Uterus (tissue), 4 donors: ENCODE data around the gene NAT14. TPM values are rescaled to one million over a fixed set of nuclear protein-coding genes. Genes with fewer than 3 reads are reported as not detected.

ENCODE experiments used
- DNase-seq, 2 donors: peaks; one replicate each; pipeline ENCODE4 v3.0.0-alpha.2; 2019 to 2020
- H3K27ac ChIP-seq, 2 donors: fragments of 200-600 bp; sonication (generic); 1 replicate in 1 of 2; 2 replicates in 1 of 2; pipeline ENCODE4 v1.5.1; 2016 to 2018
- H3K27me3 ChIP-seq, 2 donors: fragments of 200-600 bp; sonication (generic); one replicate each; pipeline ENCODE4 v1.5.1; 2018 to 2019; ENCODE audit warnings: control low read depth in 1 of 2
- H3K36me3 ChIP-seq, 2 donors: fragments of 200-600 bp; sonication (generic); one replicate each; pipeline ENCODE4 v1.5.1; 2019; ENCODE audit warnings: control low read depth in 1 of 2
- H3K4me1 ChIP-seq, 2 donors: fragments of 200-600 bp; sonication (generic); one replicate each; pipeline ENCODE4 v1.5.1; 2018 to 2019; ENCODE audit warnings: control low read depth in 1 of 2
- H3K4me3 ChIP-seq, 2 donors: fragments of 200-600 bp; sonication (generic); 1 replicate in 1 of 2; 2 replicates in 1 of 2; pipeline ENCODE4 v1.5.1; 2018 to 2019; ENCODE audit warnings: mild to moderate bottlenecking in 1 of 2
- H3K9me3 ChIP-seq, 2 donors: fragments of 200-600 bp; sonication (generic); one replicate each; pipeline ENCODE4 v1.5.1; 2019; ENCODE audit warnings: control low read depth in 1 of 2
- CTCF ChIP-seq, 4 experiments: fragments of 200-600 bp in 2 of 4; fragments of 450-650 bp in 2 of 4; sonication (generic) in 2 of 4; IDR thresholded peaks; one replicate each; pipeline ENCODE4 v1.5.1; 2016 to 2019; ENCODE audit warnings: antibody characterized with exemption in 4 of 4, mild to moderate bottlenecking in 2 of 4, moderate library complexity in 1 of 4
- POLR2A ChIP-seq, 2 donors: fragments of 450-650 bp; IDR thresholded peaks; one replicate each; pipeline ENCODE4 v1.6.1; 2016; ENCODE audit warnings: antibody characterized with exemption in 2 of 2, mild to moderate bottlenecking in 1 of 2, moderate library complexity in 1 of 2
- intact Hi-C: fragments of 100-400 bp; cut with DNase I; formaldehyde crosslinking; loops from one replicate; pipeline ENCODE4 v1.15.1; 2023; ENCODE audit warnings: low total_unique reads
- total RNA-seq, 4 donors: library from RNA; depleted of rRNA in 3 of 4; stranded (reverse); fragments of >200 nt in 3 of 4; gene quantifications; one replicate each; pipeline versions ENCODE4 v1.1.0 to v1.2.4, GENCODE V29; 2014 to 2023
- donor health status: DM: yes; HTN: yes; CAD: no.

NAT14 gene
- total RNA-seq, 4 donors from 2014 or later = 16.8 to 44.3 (median 19.6) TPM

GRCh38 chr19:55454787-55455243 lies 30.2 kb upstream of the NAT14 start:
- Histone ChIP-seq H3K36me3 (no peaks in the 10 kb centered on the region), H3K4me3 (no peak overlapping the region), H3K9me3 (no peaks in the 10 kb centered on the region), H3K4me1 (peaks cover 0 to 18% of the 10 kb centered on the region in 2 donors), H3K27ac (no peak overlapping the region), H3K27me3 (peaks cover 15 to 16% of the 10 kb centered on the region in 2 donors)
- intact Hi-C loops = loop anchor here (10.0 kb wide), 1 partner anchor 170 kb away; the partner anchor contains the start of genes BRSK1 and HSPBP1
- TF ChIP-seq CTCF (IDR thresholded peaks at IDR 0.05) (peak in 2 of 4 experiments; percentile 32 to 45), POLR2A (IDR thresholded peaks at IDR 0.05) (no peak)
- DNase-seq = no peak

GRCh38 chr19:55455576-55456235 lies 29.3 kb upstream of the NAT14 start:
- Histone ChIP-seq H3K36me3 (no peaks in the 10 kb centered on the region), H3K9me3 (no peaks in the 10 kb centered on the region), H3K4me1 (peaks cover 5 to 18% of the 10 kb centered on the region in 2 donors), H3K27me3 (peaks cover 15% of the 10 kb centered on the region in 2 donors), H3K4me3 (no peak overlapping the region), H3K27ac (no peak overlapping the region)
- TF ChIP-seq CTCF (IDR thresholded peaks at IDR 0.05) = no peak
- TF ChIP-seq POLR2A (IDR thresholded peaks at IDR 0.05) = no peak
- intact Hi-C loops = loop anchor here (10.0 kb wide), 1 partner anchor 171 kb away; the partner anchor contains the start of genes BRSK1 and HSPBP1
- DNase-seq = no peak

- Histone ChIP-seq H3K27ac (no peak overlapping the region), H3K27me3 (peaks cover 10 to 11% of the 10 kb centered on the region in 2 donors), H3K9me3 (no peaks in the 10 kb centered on the region), H3K36me3 (no peaks in the 10 kb centered on the region), H3K4me1 (peaks cover 5 to 14% of the 10 kb centered on the region in 2 donors), H3K4me3 (no peak overlapping the region)
- no peak for DNase-seq
- intact Hi-C loops = loop anchor here (10.0 kb wide), 1 partner anchor 172 kb away; the partner anchor contains the start of genes BRSK1 and HSPBP1
- TF ChIP-seq CTCF (IDR thresholded peaks at IDR 0.05) = no peak
- no peak for TF ChIP-seq POLR2A (IDR thresholded peaks at IDR 0.05)
Observed at GRCh38 chr19:55456347-55456746, 28.6 kb upstream of the NAT14 start.

GRCh38 chr19:55457683-55458457 lies 27.1 kb upstream of the NAT14 start:
- no peak for DNase-seq
- no peak for TF ChIP-seq CTCF (IDR thresholded peaks at IDR 0.05)
- Histone ChIP-seq H3K4me1 (peaks cover 0 to 5% of the 10 kb centered on the region in 2 donors), H3K27me3 (no peaks in the 10 kb centered on the region), H3K36me3 (no peaks in the 10 kb centered on the region), H3K27ac (no peak overlapping the region), H3K4me3 (no peak overlapping the region), H3K9me3 (no peaks in the 10 kb centered on the region)
- intact Hi-C loops = loop anchor here (10.0 kb wide), 1 partner anchor 173 kb away; the partner anchor contains the start of genes BRSK1 and HSPBP1
